Activated CD4-positive, alpha-beta memory T cell treated with anti-CD3 and anti-CD28 coated beads, Interleukin-2, amount 10 ng/mL, durations not matched to agents 7 days and 5 days (primary cell): Measurements from ENCODE around the gene TNFSF11. TPM values are rescaled to one million over a fixed set of nuclear protein-coding genes. Genes with fewer than 3 reads are reported as not detected.

Experiments used
- CTCF ChIA-PET: fragments of 350-600 bp; sonication (Branson Sonifier 250); formaldehyde crosslinking; loops from one replicate; lab custom pipeline; 2021; ENCODE audit warnings: antibody characterized with exemption, inconsistent platforms; lab: Charles Lee
- POLR2A ChIA-PET: fragments of 350-600 bp; sonication (Branson Sonifier 250); formaldehyde crosslinking; loops from one replicate; lab custom pipeline; 2021; ENCODE audit warnings: antibody characterized with exemption; lab: Charles Lee
- DNase-seq: peaks from one replicate; pipeline ENCODE4 v3.0.0-alpha.2; 2020
- H3K27ac Mint-ChIP-seq: one replicate; pipeline ENCODE4 v1.8.0; 2021; ENCODE audit warnings: mild to moderate bottlenecking, mixed read lengths
- H3K27me3 Mint-ChIP-seq: one replicate; pipeline ENCODE4 v1.8.0; 2021; ENCODE audit warnings: mixed read lengths
- H3K36me3 Mint-ChIP-seq: one replicate; pipeline ENCODE4 v1.8.0; 2021; ENCODE audit warnings: low read depth, mixed read lengths
- H3K4me1 Mint-ChIP-seq: one replicate; pipeline ENCODE4 v1.8.0; 2021; ENCODE audit warnings: mixed read lengths
- H3K4me3 Mint-ChIP-seq: one replicate; pipeline ENCODE4 v1.8.0; 2021; ENCODE audit warnings: mild to moderate bottlenecking, mixed read lengths
- H3K9me3 Mint-ChIP-seq: one replicate; pipeline ENCODE4 v1.8.0; 2021; ENCODE audit warnings: mixed read lengths
- total RNA-seq, 2 experiments: library from RNA; stranded (reverse); gene quantifications; one replicate each; pipeline ENCODE4 v1.2.3, GENCODE V29; 2021

TNFSF11 gene
- total RNA-seq, 2 experiments from 2014 or later, result 7.5 to 7.6 TPM

GRCh38 chr13:42631181-42631580, 57.2 kb downstream of the TNFSF11 start:
- POLR2A ChIA-PET, result no interaction called here
- CTCF ChIA-PET, result no interaction called here

GRCh38 chr13:42633495-42633894, 59.5 kb downstream of the TNFSF11 start:
- no peaks in the 10 kb centered on the region for H3K9me3 Mint-ChIP-seq
- CTCF ChIA-PET, result no interaction called here
- no peak for DNase-seq
- no peaks in the 10 kb centered on the region for H3K36me3 Mint-ChIP-seq
- H3K4me3 Mint-ChIP-seq, result no peak overlapping the region
- no peaks in the 10 kb centered on the region for H3K4me1 Mint-ChIP-seq
- POLR2A ChIA-PET, result no interaction called here
- H3K27me3 Mint-ChIP-seq, result peaks cover 16% of the 10 kb centered on the region
- no peak overlapping the region for H3K27ac Mint-ChIP-seq

More at GRCh38 chr13:42631181-42631580, 57.2 kb downstream of the TNFSF11 start:
- Mint-ChIP-seq H3K27ac (no peak overlapping the region), H3K36me3 (no peaks in the 10 kb centered on the region), H3K4me1 (no peaks in the 10 kb centered on the region), H3K9me3 (no peaks in the 10 kb centered on the region), H3K27me3 (peaks cover 21% of the 10 kb centered on the region), H3K4me3 (no peak overlapping the region)
- DNase-seq, result no peak

- DNase-seq, result no peak
- H3K27ac Mint-ChIP-seq, result no peak overlapping the region
- peaks cover 26% of the 10 kb centered on the region for H3K27me3 Mint-ChIP-seq
- no peaks in the 10 kb centered on the region for H3K9me3 Mint-ChIP-seq
- ChIA-PET POLR2A (no interaction called here), CTCF (no interaction called here)
- H3K4me3 Mint-ChIP-seq, result no peak overlapping the region
- no peaks in the 10 kb centered on the region for H3K4me1 Mint-ChIP-seq
- H3K36me3 Mint-ChIP-seq, result no peaks in the 10 kb centered on the region
Measured at GRCh38 chr13:42638101-42638500, 64.1 kb downstream of the TNFSF11 start.

GRCh38 chr13:42638886-42639285, 64.9 kb downstream of the TNFSF11 start:
- no peak for DNase-seq
- Mint-ChIP-seq H3K27ac (no peak overlapping the region), H3K27me3 (peaks cover 22% of the 10 kb centered on the region), H3K9me3 (no peaks in the 10 kb centered on the region), H3K4me1 (no peaks in the 10 kb centered on the region), H3K36me3 (no peaks in the 10 kb centered on the region), H3K4me3 (no peak overlapping the region)
- ChIA-PET CTCF (no interaction called here), POLR2A (no interaction called here)

GRCh38 chr13:42643076-42643475, 69.1 kb downstream of the TNFSF11 start:
- H3K36me3 Mint-ChIP-seq, result no peaks in the 10 kb centered on the region
- POLR2A ChIA-PET, result no interaction called here
- no peak for DNase-seq
- H3K4me3 Mint-ChIP-seq, result no peak overlapping the region
- CTCF ChIA-PET, result no interaction called here
- no peak overlapping the region for H3K27ac Mint-ChIP-seq
- H3K9me3 Mint-ChIP-seq, result peaks cover 2% of the 10 kb centered on the region
- peaks cover 10% of the 10 kb centered on the region for H3K27me3 Mint-ChIP-seq
- H3K4me1 Mint-ChIP-seq, result no peaks in the 10 kb centered on the region

- DNase-seq, result no peak
- H3K36me3 Mint-ChIP-seq, result no peaks in the 10 kb centered on the region
- CTCF ChIA-PET, result no interaction called here
- H3K27ac Mint-ChIP-seq, result no peak overlapping the region
- H3K9me3 Mint-ChIP-seq, result peaks cover 4% of the 10 kb centered on the region
- no peak overlapping the region for H3K4me3 Mint-ChIP-seq
- POLR2A ChIA-PET, result no interaction called here
- H3K4me1 Mint-ChIP-seq, result no peaks in the 10 kb centered on the region
- peaks cover 18% of the 10 kb centered on the region for H3K27me3 Mint-ChIP-seq
Measured at GRCh38 chr13:42644841-42645240, 70.9 kb downstream of the TNFSF11 start.

- ChIA-PET CTCF (no interaction called here), POLR2A (no interaction called here)
- Mint-ChIP-seq H3K4me1 (no peaks in the 10 kb centered on the region), H3K36me3 (no peaks in the 10 kb centered on the region), H3K4me3 (no peak overlapping the region), H3K27ac (no peak overlapping the region), H3K27me3 (peaks cover 23% of the 10 kb centered on the region), H3K9me3 (peaks cover 4% of the 10 kb centered on the region)
- no peak for DNase-seq
Measured at GRCh38 chr13:42645717-42646116, 71.8 kb downstream of the TNFSF11 start.

- POLR2A ChIA-PET, result no interaction called here
- no peak overlapping the region for H3K27ac Mint-ChIP-seq
- H3K27me3 Mint-ChIP-seq, result peaks cover 33% of the 10 kb centered on the region
- CTCF ChIA-PET, result no interaction called here
- H3K4me3 Mint-ChIP-seq, result no peak overlapping the region
- no peaks in the 10 kb centered on the region for H3K4me1 Mint-ChIP-seq
- no peaks in the 10 kb centered on the region for H3K36me3 Mint-ChIP-seq
- H3K9me3 Mint-ChIP-seq, result peaks cover 4% of the 10 kb centered on the region
- no peak for DNase-seq
Measured at GRCh38 chr13:42649141-42649540, 75.2 kb downstream of the TNFSF11 start.

- CTCF ChIA-PET, result no interaction called here
- Mint-ChIP-seq H3K27ac (no peak overlapping the region), H3K27me3 (peaks cover 35% of the 10 kb centered on the region), H3K36me3 (no peaks in the 10 kb centered on the region), H3K4me1 (no peaks in the 10 kb centered on the region), H3K9me3 (peaks cover 4% of the 10 kb centered on the region), H3K4me3 (no peak overlapping the region)
- DNase-seq, result no peak
- POLR2A ChIA-PET, result no interaction called here
Measured at GRCh38 chr13:42649831-42650230, 75.9 kb downstream of the TNFSF11 start.

- Mint-ChIP-seq H3K27ac (no peak overlapping the region), H3K4me1 (no peaks in the 10 kb centered on the region), H3K9me3 (peaks cover 4% of the 10 kb centered on the region), H3K36me3 (no peaks in the 10 kb centered on the region), H3K4me3 (no peak overlapping the region), H3K27me3 (peaks cover 41% of the 10 kb centered on the region)
- no peak for DNase-seq
- ChIA-PET CTCF (no interaction called here), POLR2A (no interaction called here)
Measured at GRCh38 chr13:42650506-42650905, 76.6 kb downstream of the TNFSF11 start.

GRCh38 chr13:42651936-42652641, 78.1 kb downstream of the TNFSF11 start:
- Mint-ChIP-seq H3K4me3 (no peak overlapping the region), H3K36me3 (no peaks in the 10 kb centered on the region), H3K9me3 (peaks cover 4% of the 10 kb centered on the region), H3K4me1 (no peaks in the 10 kb centered on the region), H3K27ac (no peak overlapping the region), H3K27me3 (peaks cover 55% of the 10 kb centered on the region)
- POLR2A ChIA-PET, result no interaction called here
- CTCF ChIA-PET, result no interaction called here
- no peak for DNase-seq

- ChIA-PET CTCF (no interaction called here), POLR2A (no interaction called here)
- no peak for DNase-seq
- Mint-ChIP-seq H3K9me3 (peaks cover 4% of the 10 kb centered on the region), H3K4me3 (no peak overlapping the region), H3K27ac (no peak overlapping the region), H3K36me3 (no peaks in the 10 kb centered on the region), H3K4me1 (no peaks in the 10 kb centered on the region), H3K27me3 (peaks cover 61% of the 10 kb centered on the region)
Measured at GRCh38 chr13:42652642-42653415, 78.9 kb downstream of the TNFSF11 start.

- no peak for DNase-seq
- H3K9me3 Mint-ChIP-seq, result no peaks in the 10 kb centered on the region
- peaks cover 67% of the 10 kb centered on the region for H3K27me3 Mint-ChIP-seq
- CTCF ChIA-PET, result no interaction called here
- H3K27ac Mint-ChIP-seq, result no peak overlapping the region
- H3K4me1 Mint-ChIP-seq, result no peaks in the 10 kb centered on the region
- no peak overlapping the region for H3K4me3 Mint-ChIP-seq
- POLR2A ChIA-PET, result no interaction called here
- no peaks in the 10 kb centered on the region for H3K36me3 Mint-ChIP-seq
Measured at GRCh38 chr13:42653679-42654078, 79.7 kb downstream of the TNFSF11 start.

GRCh38 chr13:42654212-42654611, 80.3 kb downstream of the TNFSF11 start:
- no peaks in the 10 kb centered on the region for H3K9me3 Mint-ChIP-seq
- ChIA-PET CTCF (no interaction called here), POLR2A (no interaction called here)
- H3K27me3 Mint-ChIP-seq, result peaks cover 68% of the 10 kb centered on the region
- H3K4me1 Mint-ChIP-seq, result no peaks in the 10 kb centered on the region
- no peak for DNase-seq
- no peak overlapping the region for H3K4me3 Mint-ChIP-seq
- H3K27ac Mint-ChIP-seq, result no peak overlapping the region
- H3K36me3 Mint-ChIP-seq, result no peaks in the 10 kb centered on the region
